ENCODE results near the gene NBEA. TPM values are rescaled to one million over a fixed set of nuclear protein-coding genes. Genes with fewer than 3 reads are reported as not detected.

The NBEA gene
- total RNA-seq, 1 experiment from 2014 or later = 3.3 TPM

DNA sequence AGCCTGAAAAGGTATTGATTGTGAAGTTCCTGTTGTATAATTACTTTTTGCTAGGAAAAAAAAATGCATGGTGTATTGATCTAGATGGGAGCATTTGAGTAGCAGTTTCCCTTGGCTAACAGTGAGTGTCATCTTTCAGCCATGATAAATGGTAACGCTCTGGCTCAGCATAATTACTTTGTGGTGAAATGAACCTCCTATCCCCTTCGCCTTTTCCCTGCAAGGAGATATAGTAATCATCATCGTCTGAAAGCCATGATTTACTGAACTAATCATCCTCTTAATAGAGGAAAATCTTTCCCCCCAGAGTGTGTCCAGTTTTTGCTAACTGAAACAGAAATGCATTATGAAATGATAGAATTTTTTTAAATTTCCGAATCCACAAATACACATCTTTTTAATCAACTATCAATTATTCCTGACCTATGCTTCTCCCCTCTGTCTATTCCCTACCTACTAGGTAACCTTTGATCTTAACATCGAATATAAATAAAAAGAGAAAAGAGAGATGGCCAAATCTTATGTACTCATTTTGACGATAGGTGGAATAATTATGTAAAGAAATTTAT lies 445.7 kb downstream of the NBEA start:
- POLR2A ChIA-PET = no interaction called here
- Histone ChIP-seq H3K4me3 (ENCODE audit: low read depth in 2 of 2, low read length in 2 of 2) (no peak overlapping the region), H3K27me3 (ENCODE audit: control insufficient read depth, insufficient read depth, low read length) (no peaks in the 10 kb centered on the region), H3K36me3 (ENCODE audit: control insufficient read depth, insufficient read depth, low read length) (no peaks in the 10 kb centered on the region), H3K9me3 (ENCODE audit: control insufficient read depth, insufficient read depth, low read depth, low read length) (no peaks in the 10 kb centered on the region), H3K27ac (ENCODE audit: low read length) (no peak overlapping the region), H3K4me1 (ENCODE audit: control insufficient read depth, insufficient read depth, low read length) (no peaks in the 10 kb centered on the region)
- BruUV-seq (replicated peaks) = no TSS peak
- DNase-seq (ENCODE audit: low read depth, low spot score) (no peak), ATAC-seq (no peak)
- intact Hi-C loops (cut with micrococcal nuclease; ENCODE audit: unreplicated experiment) = no loop called here
- TF ChIP-seq, protein P1, sequence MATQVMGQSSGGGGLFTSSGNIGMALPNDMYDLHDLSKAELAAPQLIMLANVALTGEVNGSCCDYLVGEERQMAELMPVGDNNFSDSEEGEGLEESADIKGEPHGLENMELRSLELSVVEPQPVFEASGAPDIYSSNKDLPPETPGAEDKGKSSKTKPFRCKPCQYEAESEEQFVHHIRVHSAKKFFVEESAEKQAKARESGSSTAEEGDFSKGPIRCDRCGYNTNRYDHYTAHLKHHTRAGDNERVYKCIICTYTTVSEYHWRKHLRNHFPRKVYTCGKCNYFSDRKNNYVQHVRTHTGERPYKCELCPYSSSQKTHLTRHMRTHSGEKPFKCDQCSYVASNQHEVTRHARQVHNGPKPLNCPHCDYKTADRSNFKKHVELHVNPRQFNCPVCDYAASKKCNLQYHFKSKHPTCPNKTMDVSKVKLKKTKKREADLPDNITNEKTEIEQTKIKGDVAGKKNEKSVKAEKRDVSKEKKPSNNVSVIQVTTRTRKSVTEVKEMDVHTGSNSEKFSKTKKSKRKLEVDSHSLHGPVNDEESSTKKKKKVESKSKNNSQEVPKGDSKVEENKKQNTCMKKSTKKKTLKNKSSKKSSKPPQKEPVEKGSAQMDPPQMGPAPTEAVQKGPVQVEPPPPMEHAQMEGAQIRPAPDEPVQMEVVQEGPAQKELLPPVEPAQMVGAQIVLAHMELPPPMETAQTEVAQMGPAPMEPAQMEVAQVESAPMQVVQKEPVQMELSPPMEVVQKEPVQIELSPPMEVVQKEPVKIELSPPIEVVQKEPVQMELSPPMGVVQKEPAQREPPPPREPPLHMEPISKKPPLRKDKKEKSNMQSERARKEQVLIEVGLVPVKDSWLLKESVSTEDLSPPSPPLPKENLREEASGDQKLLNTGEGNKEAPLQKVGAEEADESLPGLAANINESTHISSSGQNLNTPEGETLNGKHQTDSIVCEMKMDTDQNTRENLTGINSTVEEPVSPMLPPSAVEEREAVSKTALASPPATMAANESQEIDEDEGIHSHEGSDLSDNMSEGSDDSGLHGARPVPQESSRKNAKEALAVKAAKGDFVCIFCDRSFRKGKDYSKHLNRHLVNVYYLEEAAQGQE (IDR thresholded peaks at IDR 0.05; ENCODE audit: insufficient read depth in 1 of 2, low read depth in 2 of 2, low read length in 1 of 2) = no peak
- CTCF ChIA-PET = no interaction called here
- in situ Hi-C loops (cut with HindIII; ENCODE audit: low pct_unique_long_range_greater_than_20kb, low sequenced_read_pairs) = no loop called here

DNA sequence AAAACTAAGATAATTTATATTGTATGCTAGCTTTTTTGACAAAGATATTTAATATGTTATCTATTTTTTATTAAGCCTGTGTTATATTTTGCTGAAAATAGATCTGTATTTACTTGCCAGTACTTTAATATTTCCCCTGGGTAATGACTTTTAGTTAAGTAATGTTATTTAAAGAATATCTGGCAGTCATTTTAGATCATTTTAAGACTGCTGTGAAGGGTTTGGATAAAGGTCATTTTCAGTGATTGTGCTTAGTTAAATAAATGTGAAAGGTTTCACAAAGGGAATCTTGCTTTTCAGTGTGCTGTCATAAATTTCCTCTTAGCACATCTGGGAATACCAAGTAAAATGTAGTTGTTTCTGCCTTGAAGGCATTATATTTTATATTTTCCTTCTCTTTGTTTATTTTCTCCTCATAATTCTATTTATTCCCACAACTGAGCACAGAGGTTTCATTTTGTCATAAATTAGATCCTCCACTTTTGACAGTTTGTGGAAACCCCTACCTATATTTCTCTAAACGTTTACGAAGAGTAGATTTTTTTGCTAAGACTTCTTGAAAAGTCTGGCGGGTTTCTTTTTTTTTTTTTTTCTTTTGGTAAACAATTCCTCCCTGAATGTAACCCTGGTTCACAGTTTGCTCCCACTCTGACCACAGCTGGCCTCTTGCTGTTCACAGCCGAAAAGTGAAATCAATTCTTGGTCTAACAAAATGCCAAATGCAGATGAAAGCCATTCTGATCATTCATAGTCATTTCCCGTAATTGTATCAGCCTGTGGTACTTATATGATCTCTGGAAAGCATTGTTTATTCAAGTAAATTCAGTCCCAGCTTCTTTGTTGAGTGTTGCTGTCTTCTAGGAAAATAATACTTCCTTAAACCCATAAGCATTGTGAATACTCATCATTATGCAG lies 446.6 kb downstream of the NBEA start:
- Histone ChIP-seq H3K36me3 (ENCODE audit: control insufficient read depth, insufficient read depth, low read length) (no peaks in the 10 kb centered on the region), H3K4me3 (ENCODE audit: low read depth in 2 of 2, low read length in 2 of 2) (no peak overlapping the region), H3K27me3 (ENCODE audit: control insufficient read depth, insufficient read depth, low read length) (no peaks in the 10 kb centered on the region), H3K4me1 (ENCODE audit: control insufficient read depth, insufficient read depth, low read length) (no peaks in the 10 kb centered on the region), H3K27ac (ENCODE audit: low read length) (no peak overlapping the region), H3K9me3 (ENCODE audit: control insufficient read depth, insufficient read depth, low read depth, low read length) (no peaks in the 10 kb centered on the region)
- TF ChIP-seq TCF7L2 (IDR thresholded peaks at IDR 0.05; ENCODE audit: low read depth, low read length) = no peak
- TF ChIP-seq, protein P1 (IDR thresholded peaks at IDR 0.05; ENCODE audit: insufficient read depth in 1 of 2, low read depth in 2 of 2, low read length in 1 of 2) = no peak
- no peak for TF ChIP-seq POLR2AphosphoS5 (IDR thresholded peaks at IDR 0.05; ENCODE audit: low read depth, low read length)
- TF ChIP-seq SIN3A (IDR thresholded peaks at IDR 0.05; ENCODE audit: borderline replicate concordance, insufficient read depth, low read depth, low read length) = no peak
- TF ChIP-seq, protein P2, sequence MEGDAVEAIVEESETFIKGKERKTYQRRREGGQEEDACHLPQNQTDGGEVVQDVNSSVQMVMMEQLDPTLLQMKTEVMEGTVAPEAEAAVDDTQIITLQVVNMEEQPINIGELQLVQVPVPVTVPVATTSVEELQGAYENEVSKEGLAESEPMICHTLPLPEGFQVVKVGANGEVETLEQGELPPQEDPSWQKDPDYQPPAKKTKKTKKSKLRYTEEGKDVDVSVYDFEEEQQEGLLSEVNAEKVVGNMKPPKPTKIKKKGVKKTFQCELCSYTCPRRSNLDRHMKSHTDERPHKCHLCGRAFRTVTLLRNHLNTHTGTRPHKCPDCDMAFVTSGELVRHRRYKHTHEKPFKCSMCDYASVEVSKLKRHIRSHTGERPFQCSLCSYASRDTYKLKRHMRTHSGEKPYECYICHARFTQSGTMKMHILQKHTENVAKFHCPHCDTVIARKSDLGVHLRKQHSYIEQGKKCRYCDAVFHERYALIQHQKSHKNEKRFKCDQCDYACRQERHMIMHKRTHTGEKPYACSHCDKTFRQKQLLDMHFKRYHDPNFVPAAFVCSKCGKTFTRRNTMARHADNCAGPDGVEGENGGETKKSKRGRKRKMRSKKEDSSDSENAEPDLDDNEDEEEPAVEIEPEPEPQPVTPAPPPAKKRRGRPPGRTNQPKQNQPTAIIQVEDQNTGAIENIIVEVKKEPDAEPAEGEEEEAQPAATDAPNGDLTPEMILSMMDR (IDR thresholded peaks at IDR 0.05) = no peak
- CTCF ChIA-PET = no interaction called here
- intact Hi-C loops (cut with micrococcal nuclease; ENCODE audit: unreplicated experiment) (no loop called here), in situ Hi-C loops (cut with HindIII; ENCODE audit: low pct_unique_long_range_greater_than_20kb, low sequenced_read_pairs) (no loop called here)
- no TSS peak for BruUV-seq (replicated peaks)
- no peak for DNase-seq (ENCODE audit: low read depth, low spot score)
- POLR2A ChIA-PET = no interaction called here
- ATAC-seq = no peak
